Measurements from ENCODE around the gene NBDY.

DNA sequence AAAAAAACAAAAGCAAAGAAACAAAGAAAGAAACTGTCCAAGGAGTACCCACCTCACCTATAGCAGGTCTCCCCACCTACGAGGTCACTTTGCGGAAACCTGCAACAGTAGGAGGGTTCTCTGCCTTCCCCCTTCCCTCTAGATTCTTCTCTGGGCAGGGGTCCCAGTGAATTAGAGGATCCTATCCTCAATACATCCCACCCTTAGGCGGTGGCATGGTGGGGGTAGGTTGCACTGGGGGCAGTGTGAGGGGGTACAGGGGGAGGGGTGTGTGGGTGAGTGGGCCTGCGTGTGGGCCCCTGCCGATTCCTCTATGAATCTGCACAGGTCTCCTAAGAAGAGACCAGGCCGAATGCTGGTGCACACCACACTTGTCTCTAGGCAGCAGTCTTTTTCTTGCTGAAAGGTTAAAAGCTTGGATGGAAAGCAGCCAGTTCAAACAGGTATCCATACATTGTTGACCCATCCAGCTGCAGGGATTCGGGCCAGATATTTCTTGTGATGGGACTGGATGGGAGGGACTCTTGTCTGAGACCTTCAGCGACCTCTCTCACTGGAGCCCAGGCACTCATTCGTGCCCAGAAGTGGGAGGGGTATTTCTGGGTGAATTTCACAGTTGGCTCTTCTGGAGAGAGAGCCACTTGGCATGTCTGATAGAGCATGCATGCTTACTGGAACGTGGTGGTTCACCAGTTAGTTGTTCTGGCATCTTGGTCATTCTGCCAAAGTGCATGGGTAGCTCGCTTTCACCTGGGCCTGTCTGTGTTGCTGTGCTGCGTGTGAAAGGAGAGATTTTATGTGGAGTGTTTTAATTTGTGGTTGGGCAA lies 65.6 kb downstream of the NBDY start:
- TF ChIP-seq, protein P1, sequence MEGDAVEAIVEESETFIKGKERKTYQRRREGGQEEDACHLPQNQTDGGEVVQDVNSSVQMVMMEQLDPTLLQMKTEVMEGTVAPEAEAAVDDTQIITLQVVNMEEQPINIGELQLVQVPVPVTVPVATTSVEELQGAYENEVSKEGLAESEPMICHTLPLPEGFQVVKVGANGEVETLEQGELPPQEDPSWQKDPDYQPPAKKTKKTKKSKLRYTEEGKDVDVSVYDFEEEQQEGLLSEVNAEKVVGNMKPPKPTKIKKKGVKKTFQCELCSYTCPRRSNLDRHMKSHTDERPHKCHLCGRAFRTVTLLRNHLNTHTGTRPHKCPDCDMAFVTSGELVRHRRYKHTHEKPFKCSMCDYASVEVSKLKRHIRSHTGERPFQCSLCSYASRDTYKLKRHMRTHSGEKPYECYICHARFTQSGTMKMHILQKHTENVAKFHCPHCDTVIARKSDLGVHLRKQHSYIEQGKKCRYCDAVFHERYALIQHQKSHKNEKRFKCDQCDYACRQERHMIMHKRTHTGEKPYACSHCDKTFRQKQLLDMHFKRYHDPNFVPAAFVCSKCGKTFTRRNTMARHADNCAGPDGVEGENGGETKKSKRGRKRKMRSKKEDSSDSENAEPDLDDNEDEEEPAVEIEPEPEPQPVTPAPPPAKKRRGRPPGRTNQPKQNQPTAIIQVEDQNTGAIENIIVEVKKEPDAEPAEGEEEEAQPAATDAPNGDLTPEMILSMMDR (conservative IDR thresholded peaks at IDR 0.05; ENCODE audit: low read depth, low read length) = no peak
- no peak for TF ChIP-seq EZH2 (IDR thresholded peaks at IDR 0.05; ENCODE audit: borderline replicate concordance, low read depth, low read length, poor library complexity, severe bottlenecking)

Data from A673 (cell line).